ENCODE results near the gene SETD5.

SETD5 gene, protein sequence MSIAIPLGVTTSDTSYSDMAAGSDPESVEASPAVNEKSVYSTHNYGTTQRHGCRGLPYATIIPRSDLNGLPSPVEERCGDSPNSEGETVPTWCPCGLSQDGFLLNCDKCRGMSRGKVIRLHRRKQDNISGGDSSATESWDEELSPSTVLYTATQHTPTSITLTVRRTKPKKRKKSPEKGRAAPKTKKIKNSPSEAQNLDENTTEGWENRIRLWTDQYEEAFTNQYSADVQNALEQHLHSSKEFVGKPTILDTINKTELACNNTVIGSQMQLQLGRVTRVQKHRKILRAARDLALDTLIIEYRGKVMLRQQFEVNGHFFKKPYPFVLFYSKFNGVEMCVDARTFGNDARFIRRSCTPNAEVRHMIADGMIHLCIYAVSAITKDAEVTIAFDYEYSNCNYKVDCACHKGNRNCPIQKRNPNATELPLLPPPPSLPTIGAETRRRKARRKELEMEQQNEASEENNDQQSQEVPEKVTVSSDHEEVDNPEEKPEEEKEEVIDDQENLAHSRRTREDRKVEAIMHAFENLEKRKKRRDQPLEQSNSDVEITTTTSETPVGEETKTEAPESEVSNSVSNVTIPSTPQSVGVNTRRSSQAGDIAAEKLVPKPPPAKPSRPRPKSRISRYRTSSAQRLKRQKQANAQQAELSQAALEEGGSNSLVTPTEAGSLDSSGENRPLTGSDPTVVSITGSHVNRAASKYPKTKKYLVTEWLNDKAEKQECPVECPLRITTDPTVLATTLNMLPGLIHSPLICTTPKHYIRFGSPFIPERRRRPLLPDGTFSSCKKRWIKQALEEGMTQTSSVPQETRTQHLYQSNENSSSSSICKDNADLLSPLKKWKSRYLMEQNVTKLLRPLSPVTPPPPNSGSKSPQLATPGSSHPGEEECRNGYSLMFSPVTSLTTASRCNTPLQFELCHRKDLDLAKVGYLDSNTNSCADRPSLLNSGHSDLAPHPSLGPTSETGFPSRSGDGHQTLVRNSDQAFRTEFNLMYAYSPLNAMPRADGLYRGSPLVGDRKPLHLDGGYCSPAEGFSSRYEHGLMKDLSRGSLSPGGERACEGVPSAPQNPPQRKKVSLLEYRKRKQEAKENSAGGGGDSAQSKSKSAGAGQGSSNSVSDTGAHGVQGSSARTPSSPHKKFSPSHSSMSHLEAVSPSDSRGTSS (N-terminal part only)

DNA sequence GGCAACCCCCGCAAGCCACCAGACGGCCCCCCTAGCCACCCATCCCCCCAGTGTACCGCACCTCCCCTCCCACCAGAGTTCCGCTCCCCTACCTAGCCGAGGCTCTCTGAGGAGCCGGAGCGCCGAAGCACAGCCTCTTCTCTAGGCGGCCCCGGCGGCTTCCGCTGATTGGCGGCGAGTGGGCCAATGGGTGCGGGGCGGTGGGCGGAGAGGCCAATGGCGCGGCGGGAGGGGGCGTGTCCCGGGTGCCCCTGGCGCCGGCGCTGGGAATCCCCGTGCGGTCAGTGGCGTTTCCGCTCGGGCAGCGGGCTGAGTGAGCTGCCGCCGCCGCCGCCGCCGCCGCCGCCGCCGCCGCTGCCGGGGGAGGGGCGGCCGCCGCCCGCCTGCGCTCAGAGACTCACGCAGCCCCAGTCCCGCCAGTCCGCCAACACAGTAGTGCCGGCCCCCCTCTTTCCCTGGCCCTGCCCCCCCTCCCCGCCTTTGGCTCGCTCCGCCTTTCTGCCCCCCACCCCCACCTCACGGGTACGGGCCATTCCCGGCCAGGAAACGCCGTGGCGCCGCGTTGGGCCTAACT lies at the start of gene SETD5:
Gene SETD5 (plus strand): TSS at position 284 of the 574 bp plus-strand sequence. CDS start 31,324 bp downstream, outside the sequence.
- in situ Hi-C loops (cut with MboI; ENCODE audit: low sequenced_read_pairs), result no loop called here

DNA sequence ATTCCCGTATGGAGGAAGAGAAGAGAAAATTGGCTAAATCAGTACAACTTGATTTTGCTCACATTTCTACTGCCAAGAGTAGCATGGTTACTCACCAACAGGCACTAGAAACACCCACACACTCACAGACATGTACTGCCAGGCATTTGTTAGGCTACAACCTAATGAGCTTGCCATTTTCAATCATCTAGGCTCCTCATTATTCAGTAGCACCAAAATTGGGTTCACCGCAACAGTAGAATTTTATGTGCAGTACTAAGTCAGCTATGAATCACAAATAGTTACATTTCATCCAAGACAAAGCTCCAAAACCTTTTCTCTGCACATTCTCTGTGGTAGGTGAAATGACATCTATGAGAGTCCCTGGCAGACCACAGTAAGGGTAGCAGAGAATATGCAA lies 49.5 kb upstream of the SETD5 start:
- in situ Hi-C loops (cut with MboI; ENCODE audit: low sequenced_read_pairs), result no loop called here

DNA sequence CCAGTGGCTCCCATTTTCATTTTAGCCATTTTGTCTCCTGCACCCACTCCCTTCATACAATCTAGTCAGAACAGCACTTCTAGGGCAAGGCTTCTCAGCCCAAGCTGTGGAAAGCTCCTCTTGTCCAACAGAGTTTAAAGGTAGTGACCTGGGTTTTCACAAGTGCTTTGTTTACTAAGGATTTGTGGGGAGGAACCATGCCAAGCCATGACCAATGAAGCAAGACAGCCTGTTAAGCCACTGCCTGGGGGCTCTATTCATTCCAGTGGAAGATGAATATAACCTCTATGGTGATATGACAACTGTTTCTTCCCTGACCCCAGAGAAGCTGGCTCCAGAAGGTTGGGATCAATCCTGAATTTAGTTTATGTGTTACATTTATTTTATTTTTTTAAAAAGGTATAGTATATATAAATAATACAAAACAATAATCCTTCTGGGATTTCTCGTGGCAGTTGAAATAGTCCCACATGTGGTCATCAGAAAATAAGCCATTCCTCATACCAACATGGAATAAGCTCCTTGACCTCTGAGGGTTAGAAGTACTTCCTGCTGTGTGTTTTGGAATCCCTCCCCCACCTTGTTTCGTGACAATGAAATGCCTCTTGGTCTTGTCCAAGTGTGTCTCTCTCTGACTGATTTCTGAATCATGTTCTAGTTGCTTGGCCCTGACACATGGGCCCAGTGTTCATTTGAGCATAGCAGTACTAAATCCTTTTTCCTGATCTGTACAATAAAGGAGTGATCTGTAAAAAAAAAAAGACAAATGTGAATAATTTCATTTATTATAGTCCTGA lies 47.9 kb upstream of the SETD5 start:
- in situ Hi-C loops (cut with MboI; ENCODE audit: low sequenced_read_pairs), result no loop called here

DNA sequence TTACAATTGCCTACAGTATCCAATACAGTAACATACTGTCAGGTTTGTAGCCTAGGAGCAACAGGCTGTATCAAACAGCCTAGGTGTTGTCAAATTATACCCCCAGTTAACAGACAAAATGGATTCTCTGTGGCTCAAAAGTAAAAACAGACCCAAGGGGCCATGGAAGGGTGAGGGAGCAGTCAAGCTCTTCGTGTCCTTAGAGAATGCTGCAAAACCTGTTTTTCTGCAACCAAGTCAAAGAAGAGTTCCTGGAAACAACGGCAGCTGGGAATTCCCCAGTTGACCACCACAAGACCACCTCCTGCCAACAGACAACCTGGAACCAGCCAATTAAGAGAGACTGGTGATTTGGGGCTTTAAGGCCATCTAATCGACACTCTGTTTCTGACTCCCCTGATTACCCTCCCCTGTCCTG lies 45.7 kb upstream of the SETD5 start:
- in situ Hi-C loops (cut with MboI; ENCODE audit: low sequenced_read_pairs), result no loop called here

DNA sequence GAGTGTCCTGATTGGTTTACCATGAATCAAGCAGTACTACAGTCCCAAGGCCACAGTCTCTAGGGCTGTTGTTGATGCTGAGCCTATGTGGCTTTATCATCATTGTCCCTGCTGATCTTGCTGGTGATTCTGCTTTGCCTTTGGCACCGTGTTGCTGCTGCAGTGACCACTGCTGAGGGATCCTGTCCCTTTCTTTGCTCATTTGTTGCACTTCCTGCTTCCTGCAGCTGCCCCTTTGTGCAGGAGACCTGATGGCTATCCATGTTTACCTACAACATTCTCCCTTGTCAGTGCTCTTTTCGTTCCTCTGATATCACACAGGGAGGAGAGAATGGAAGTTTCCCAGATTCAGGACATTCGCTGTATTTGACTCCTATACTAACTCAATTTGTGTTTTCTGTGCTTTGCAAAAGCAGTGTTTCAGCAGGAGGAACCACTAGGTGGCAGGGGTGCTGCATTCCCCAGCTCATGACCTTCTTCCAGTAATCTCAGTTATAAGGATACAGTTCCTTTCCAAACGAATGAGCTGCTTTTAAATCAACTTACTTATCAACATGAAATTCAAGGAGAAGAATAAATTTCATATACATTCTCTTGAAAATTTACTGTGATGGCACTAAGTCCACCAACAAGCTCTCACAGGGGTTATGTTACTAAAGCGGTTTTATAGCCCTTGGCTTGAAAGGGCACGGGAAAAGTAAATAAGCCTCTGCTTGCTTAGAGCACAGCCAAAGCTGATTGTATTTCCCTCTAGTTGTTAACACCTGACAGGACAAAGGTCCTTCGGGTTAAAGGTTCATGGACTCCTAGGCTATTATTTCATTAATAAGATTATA lies 44.3 kb upstream of the SETD5 start:
- in situ Hi-C loops (cut with MboI; ENCODE audit: low sequenced_read_pairs), result no loop called here

DNA sequence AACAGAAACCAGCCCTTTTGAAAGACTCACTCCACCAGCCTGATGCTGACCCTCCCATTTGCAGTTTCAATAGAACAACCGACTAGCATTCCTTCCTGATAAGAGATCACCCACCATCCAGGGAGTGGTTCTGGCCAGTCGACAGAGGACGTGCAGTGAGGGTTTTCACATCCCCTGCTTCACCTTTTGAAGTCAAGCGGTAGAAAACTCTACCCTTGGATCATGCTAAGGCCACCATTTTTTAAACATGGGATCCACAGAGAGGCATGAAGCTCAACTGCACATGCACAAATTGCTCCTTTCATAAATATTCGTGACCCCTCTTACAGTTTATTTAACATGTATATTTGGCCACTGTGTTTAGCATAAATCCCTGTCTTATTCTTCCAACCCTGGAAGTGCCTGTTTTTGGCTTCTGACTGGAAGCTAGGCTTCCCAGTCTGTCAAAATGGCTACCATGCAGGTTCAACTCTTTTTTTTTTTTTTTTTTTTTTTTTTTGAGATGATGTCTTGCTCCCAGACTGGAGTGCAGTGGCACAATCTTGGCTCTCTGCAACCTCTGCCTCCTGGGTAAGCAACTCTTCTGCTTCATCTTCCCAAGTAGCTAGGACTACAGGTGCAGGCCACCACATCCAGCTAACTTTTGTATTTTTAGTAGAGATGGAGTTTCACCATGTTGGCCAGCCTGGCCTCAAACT lies 35.6 kb upstream of the SETD5 start:
- in situ Hi-C loops (cut with MboI; ENCODE audit: low sequenced_read_pairs), result no loop called here

DNA sequence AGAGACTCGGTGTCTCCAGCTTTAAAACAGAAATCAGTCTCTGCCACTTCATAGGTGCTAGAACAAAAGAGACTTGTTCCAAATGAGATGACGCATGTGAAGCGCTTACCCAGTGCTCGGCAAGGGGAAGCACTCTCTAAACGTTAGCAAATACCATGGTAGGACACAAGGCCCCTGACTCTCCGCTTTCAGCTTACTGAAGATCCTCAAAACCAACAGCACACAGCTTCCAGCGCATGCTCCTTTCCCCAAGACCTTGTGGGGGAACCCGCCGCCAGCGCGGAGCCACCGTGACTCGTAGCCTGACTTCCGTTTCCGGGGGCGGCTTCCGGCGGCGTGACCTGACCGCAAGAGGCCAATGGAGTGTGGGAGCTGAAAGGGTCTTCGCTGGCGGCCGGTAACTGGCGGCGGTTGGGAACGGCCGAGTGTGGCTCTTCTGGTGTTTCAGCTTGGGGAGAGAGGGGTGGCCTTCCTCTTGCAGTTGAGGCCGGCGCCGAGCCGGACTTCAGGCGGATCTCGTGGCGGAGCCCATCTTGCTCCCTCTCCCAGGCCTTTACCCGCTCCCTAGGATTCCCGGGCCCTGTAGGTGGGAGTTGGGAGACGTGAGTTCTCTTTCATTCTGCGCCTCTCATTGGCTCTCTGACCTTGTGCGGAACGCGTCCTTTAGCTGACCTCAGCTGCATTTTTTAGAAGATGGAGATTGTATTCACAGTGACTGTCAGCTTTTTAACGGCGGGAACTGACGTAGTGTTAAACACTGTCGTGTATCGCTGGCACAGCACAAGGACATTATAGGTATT lies 34.5 kb upstream of the SETD5 start, which contains the start of gene THUMPD3:
Gene THUMPD3 (plus strand): TSS at position 324 of the 800 bp plus-strand sequence. CDS start 2,015 bp downstream, outside the sequence.
- in situ Hi-C loops (cut with MboI; ENCODE audit: low sequenced_read_pairs), result no loop called here

DNA sequence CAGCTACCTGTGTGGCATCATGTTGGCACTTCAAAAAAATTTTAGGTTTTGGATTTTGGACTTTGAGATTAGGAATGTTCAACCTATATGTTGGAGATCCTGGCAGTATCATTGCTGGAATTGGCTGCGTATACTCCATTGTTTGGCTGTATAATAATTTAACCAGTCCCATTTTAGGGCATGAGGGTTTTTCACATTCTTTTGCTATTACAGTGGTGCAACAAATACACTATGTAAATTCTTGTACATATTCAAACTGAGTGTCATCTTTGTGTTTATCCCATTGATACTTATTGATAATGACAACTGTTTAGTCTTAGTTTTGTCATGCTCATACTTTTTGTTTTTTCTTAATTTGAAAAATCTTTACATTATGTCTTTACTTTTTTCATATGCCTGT lies 27.9 kb upstream of the SETD5 start:
- in situ Hi-C loops (cut with MboI; ENCODE audit: low sequenced_read_pairs), result no loop called here

DNA sequence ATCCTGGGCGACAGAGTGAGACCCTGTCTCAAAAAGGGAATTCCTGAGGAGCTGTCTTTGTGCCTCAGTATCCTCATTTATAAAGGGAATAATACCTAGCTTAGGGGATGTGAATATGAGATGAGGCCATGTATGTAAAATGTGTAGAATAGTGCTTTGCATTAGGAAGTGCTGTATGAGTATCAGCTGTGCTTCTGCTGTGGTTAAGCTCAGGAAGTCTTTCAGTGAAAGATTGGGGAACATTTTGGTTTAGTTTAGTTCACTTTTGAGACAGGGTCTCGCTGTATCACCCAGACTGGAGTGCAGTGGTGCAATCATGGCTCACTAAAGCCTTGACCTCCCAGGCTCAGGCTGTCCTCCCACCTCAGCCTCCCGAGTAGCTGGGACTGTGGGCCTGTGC lies 23.9 kb upstream of the SETD5 start:
- in situ Hi-C loops (cut with MboI; ENCODE audit: low sequenced_read_pairs), result no loop called here

DNA sequence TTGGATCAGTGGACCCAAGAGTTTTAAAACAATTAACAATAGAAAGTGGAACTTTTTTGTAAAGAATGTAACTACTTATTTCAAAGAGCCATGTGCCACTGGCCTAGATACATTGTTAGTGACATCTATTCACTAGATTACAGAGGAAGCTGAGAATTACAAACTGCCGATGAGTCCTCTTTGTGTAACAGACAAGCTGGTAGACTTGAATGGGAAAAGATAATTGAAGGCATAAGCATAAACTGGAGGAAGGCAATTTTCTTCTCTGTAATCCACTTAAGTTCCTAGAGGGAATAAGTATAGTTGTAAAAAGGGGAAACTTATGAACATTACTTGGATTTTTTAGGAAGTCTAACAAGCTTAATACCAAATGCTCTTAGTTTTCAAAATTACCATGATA lies 19.4 kb upstream of the SETD5 start:
- in situ Hi-C loops (cut with MboI; ENCODE audit: low sequenced_read_pairs), result no loop called here

DNA sequence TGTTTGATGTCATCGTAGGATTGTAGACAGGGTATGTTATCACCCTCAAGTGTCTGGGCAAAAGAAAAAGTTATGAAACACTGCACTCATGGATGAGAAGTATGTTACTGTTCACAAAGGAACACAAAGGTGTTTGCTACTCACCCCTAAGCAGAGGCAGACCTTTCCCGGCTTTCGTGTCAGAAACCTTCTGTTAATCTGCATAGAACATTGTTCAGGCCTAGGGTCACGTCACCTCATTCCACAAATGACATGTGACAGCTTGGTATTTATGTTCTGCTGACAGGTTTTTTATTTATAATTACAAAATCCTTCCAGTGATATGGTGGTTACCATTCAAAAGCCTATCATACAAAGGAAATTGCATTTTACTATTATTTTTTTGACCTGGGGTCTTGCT lies 18.1 kb upstream of the SETD5 start:
- in situ Hi-C loops (cut with MboI; ENCODE audit: low sequenced_read_pairs), result no loop called here

DNA sequence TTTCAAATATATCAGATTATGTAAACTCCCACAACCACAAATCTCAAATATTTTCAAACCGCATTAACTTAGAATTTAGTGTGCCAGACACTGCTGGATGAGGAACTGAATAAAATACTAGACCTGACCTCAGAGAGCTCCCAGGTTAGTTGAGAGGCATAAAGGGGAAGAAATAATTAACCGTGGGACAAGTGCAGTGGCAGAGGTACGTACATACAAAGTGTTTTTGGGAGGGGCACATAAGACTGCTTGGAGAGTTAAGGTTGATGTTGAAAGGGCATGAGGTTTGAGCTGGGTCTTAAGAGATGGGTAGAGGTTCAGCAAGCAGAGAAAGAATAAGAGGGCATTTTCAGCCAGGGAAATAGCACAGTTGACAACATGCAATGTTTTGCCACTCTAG lies 17.4 kb upstream of the SETD5 start:
- in situ Hi-C loops (cut with MboI; ENCODE audit: low sequenced_read_pairs), result no loop called here

DNA sequence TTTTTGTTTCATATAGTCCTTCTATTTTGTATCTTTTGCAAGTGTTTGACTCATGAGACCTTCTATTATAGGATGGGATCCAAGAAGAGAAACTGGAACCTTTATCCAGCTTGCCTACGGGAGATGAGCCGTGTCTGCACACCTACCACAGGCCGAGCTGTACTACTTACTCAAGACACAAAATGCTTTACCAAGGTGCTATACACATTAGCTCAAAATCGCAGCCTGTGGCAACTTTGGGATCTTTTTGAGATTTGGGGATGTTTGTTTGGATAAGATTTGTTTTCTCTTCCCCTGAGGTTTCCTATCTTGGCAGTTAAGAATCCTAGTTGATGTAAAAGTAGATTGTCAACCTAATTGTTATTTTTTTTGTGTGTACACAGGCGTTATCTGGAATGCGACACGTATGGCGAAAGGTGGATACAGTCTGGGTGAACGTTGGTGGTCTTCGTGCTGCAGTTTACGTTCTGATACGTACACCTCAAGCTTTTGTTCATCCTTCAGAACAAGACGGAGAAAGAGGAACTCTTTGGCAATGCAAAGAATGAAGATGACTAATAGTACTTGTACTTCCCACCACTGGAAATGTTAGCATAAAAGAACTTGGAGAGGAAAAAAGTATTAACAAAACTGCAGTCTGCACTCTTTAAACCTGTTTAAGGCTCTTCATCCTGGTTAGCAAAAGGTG lies 13.1 kb upstream of the SETD5 start:
- in situ Hi-C loops (cut with MboI; ENCODE audit: low sequenced_read_pairs), result no loop called here

DNA sequence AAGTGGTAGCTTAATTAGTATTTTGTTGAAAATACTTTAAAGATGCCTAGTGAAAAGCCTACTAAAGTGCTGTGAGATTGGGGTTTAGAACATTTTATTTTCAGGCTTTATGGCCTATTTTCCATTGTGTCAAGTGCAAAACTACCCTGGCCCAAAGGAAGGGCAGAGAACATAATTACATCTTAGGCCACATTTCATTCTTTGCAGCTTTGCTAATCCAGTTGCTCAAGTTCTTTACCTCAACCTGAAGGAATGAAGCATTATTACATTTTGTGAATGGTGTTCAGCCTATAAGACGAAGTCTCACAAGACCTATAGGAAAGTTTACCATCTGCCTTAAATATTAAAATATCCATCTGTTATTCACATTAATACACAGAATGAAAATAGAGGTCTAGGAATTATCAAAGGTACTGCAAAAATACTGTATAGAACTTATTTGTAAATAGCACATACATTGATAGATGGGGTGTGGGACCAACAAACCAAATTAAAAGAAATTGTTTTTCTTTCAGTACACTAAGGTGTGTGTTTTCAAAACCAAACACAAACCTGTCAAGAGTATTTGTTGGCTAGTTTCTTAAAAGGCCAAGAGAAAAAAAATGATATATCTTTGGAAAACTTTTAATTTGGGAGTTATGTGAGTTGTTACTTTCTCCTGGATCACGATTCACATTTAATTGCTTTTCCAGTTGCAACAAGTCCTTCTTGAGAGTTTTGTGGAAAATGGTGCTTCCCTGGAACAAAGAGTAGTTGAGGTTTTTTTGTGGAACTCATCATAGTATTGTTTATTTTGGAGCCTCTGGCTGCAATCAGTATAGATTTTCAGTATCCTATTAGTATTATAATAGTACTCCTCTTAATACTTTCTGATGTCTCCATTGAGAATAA lies 12.0 kb upstream of the SETD5 start:
- in situ Hi-C loops (cut with MboI; ENCODE audit: low sequenced_read_pairs), result no loop called here

DNA sequence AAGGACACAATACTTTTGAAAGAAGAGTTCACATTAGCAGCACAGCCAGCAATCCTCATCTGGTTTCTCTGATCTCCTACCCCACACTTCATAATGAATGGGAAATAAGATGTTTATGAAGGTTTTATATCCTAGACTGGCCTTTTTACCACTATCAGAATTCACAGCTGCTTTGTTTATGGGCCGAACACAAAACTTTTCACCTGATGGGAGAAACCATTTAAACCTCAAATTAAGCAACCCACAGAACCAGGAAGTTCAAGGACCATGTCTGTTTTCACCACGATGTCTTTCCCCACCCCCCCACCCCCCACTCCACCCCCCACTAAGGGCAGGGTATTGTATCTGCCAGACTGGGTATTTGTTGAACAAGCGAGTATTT lies 11.3 kb upstream of the SETD5 start:
- in situ Hi-C loops (cut with MboI; ENCODE audit: low sequenced_read_pairs), result no loop called here
